ENCODE measurements around the gene FBXO33.

GRCh38 chr14:39456702-39457250 lies 24.5 kb upstream of the FBXO33 start:
- TF ChIP-seq CTCF (conservative IDR thresholded peaks at IDR 0.05; ENCODE audit: low read depth, low read length) (no peak), EZH2 (IDR thresholded peaks at IDR 0.05; ENCODE audit: borderline replicate concordance, low read depth, low read length, poor library complexity, severe bottlenecking) (no peak)
